IPS-18c (cell line): Measurements from ENCODE around the gene TAF1D.

Experiments used
- H3K4me3 ChIP-seq: 2 replicates; pipeline ENCODE4 v1.7.0; 2013; ENCODE audit warnings: low read depth, mild to moderate bottlenecking, low read length, moderate library complexity; ENCODE audit not compliant: insufficient read depth
- H3K9me3 ChIP-seq: one replicate; pipeline ENCODE4 v1.6.1; 2013; ENCODE audit warnings: mild to moderate bottlenecking, low read length, moderate library complexity; ENCODE audit not compliant: control insufficient read depth, insufficient read depth

Gene TAF1D

DNA sequence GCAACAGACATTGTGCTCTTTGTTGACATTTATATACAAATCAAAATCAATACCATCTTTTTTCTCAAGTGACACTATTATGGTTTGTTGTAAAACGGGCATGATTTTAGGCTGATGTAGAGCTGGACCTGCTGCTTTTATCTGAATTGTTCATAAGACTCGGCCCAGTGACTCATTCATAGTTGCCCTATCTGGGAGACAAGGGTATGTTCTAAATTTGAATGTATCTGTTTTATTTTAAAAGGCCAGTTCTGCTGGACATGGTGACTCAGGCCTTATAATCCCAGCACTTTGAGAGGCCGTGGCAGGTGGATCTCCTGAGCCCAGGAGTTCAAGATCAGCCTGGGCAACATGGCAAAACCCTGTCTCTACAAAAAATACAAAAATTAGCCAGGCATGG lies 40.5 kb downstream of the TAF1D start:
- Histone ChIP-seq H3K9me3 (no peaks in the 10 kb centered on the region), H3K4me3 (no peak overlapping the region)

GRCh38 chr11:93697611-93698010 lies 43.7 kb downstream of the TAF1D start:
- no peak overlapping the region for H3K4me3 ChIP-seq
- no peaks in the 10 kb centered on the region for H3K9me3 ChIP-seq

DNA sequence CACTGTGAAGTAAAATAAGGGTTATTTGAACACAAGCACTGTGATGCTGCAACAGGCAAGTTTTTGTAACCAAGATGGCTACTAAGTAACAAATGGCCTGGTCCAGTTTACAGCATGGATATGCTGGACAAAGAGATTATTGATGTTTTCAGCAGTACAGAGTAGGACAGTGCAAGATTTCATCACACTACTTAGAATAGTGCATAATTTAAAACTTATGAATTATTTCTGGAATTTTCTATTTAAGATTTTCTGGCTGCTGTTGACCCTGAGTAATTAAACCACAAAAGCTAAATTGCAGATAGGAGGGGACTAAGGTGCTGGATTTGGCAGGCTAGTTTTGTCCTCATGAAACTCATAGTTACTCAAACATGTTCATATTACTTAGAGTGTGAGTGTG lies 46.7 kb downstream of the TAF1D start:
- Histone ChIP-seq H3K4me3 (no peak overlapping the region), H3K9me3 (no peaks in the 10 kb centered on the region)

GRCh38 chr11:93694109-93694508 lies 47.2 kb downstream of the TAF1D start:
- Histone ChIP-seq H3K9me3 (no peaks in the 10 kb centered on the region), H3K4me3 (no peak overlapping the region)

DNA sequence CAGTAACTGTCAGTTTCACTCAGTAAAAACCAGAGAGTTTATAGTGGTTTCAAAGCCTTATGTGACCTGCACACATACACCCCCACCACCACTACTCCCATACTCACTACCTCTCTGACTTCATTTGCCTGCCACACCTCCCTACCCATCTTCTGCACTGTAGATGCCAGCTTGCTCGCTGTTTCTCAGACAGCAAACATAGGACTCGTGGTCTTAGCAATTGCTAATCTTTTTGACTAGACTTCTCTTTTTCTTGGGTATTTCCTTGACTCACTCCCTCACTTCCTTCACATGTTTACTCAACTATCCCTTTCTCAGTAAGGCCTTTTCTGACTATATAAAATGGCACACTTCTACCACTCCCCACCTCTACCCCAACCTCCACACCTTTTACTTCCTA lies 52.1 kb downstream of the TAF1D start:
- no peaks in the 10 kb centered on the region for H3K9me3 ChIP-seq
- no peak overlapping the region for H3K4me3 ChIP-seq

DNA sequence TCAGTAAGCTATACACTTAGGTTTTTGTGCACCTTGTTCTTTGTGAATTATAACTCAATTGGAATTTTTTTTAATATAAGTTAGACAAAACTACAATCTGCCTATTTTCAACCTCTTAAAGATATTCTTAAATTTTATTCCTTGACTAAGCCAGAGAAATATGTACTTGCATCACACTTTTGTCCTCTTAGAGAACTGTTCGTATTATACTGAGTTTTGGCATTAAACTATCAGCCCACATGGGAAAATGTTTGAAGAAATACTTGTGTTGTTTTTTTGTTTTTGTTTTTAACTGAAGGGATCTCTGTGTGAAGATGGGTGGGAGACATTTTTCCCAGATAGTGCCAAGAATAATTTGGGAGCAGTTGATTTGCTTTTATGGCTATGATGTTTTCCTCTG lies 54.5 kb downstream of the TAF1D start:
- no peak overlapping the region for H3K4me3 ChIP-seq
- H3K9me3 ChIP-seq = no peaks in the 10 kb centered on the region

- Histone ChIP-seq H3K4me3 (no peak overlapping the region), H3K9me3 (no peaks in the 10 kb centered on the region)
Measured at GRCh38 chr11:93686226-93686625, 55.1 kb downstream of the TAF1D start.
